Amygdala (tissue), 56 donors: Measurements from ENCODE around the gene FUT6.
"Not testable (repeated sequence)": the region's sequence is repeated elsewhere in the genome, so short reads cannot be mapped to it uniquely, and the experiment has no call there.

Source experiments
- DNase-seq, 56 donors: peaks; one replicate each; lab custom pipeline; 2025; lab: John Stamatoyannopoulos, UW

The FUT6 gene, protein sequence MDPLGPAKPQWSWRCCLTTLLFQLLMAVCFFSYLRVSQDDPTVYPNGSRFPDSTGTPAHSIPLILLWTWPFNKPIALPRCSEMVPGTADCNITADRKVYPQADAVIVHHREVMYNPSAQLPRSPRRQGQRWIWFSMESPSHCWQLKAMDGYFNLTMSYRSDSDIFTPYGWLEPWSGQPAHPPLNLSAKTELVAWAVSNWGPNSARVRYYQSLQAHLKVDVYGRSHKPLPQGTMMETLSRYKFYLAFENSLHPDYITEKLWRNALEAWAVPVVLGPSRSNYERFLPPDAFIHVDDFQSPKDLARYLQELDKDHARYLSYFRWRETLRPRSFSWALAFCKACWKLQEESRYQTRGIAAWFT

DNA sequence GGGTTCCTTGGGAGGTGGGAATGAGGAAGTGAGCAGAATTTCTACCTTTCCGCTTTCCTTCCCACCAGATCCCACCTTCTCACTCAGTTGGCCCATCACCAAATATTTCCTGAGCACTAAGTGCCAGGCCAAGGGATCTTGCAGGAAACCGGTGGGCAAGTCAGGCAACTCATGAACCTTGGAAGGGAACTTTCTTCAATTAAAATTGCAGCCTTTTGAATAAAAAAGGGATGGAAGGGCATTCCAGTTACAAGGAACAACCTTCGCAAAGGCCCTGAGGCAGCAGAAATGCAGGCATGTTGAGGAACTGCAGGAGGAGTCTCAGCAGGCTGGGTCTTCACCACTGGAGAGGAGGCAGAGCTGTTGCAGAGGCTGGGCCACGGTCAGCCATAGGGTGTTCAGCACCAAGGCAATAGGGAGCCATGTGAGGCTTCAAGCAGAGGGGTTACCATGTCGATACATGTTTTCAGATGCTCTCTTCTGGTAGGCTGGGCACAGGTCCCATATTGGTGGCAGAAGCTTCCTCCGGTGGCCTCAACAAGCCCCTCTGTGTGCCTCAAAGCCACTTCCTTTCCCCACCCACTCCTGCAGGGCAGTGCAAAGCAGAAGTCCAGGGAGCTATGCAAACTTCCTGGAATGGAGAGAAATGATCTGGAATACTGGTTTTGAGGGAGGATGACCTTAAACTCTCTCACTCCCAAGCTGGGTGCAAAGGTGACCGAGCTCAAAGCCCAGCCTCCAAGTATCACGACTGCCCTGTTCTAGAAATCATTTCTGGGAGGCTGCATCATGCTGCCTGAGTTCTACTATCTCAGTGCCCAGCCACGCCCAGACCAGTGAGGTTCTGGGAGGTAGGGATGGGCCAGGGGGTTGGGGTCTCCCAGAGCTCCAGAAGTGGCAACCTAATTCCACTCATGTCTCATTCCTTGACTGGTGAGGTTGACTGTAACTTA, at the start of gene FUT6:
Gene FUT6, minus strand, starts transcription at position 638 of the 953 bp plus-strand sequence. CDS start 7,135 bp downstream, outside the sequence.
- no peak for DNase-seq

DNA sequence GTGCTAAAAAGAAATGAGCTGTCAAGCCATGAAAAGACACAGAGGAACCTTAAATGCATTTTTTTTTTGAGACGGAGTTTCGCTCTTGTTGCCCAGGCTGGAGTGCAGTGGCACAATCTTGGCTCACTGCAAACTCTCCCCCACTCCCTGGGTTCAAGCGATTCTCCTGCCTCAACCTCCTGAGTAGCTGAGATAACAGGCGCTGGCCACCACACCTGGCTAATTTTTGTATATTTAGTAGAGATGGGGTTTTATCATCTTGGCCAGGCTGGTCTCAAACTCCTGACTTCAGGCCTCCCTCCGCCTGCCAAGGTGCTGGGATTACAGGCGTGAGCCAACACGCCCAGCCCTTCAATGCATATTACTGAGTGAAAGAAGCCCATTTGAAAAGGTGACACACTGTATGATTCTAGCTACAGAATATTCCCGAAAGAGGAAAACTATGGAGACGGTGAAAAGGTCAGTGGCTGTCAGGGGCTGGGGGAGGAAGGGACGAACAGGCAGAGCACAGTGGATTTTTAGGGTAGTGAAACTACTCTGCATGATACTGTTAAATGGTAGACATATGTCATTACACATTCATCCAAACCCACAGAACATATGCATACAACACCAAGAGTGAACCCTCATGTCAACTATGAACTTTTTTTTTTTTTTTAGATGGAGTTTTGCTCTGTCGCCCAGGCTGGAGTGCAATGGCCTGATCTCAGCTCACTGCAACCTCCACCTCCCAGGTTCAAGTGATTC, 44.7 kb upstream of the FUT6 start:
- not testable (repeated sequence) for DNase-seq

DNA sequence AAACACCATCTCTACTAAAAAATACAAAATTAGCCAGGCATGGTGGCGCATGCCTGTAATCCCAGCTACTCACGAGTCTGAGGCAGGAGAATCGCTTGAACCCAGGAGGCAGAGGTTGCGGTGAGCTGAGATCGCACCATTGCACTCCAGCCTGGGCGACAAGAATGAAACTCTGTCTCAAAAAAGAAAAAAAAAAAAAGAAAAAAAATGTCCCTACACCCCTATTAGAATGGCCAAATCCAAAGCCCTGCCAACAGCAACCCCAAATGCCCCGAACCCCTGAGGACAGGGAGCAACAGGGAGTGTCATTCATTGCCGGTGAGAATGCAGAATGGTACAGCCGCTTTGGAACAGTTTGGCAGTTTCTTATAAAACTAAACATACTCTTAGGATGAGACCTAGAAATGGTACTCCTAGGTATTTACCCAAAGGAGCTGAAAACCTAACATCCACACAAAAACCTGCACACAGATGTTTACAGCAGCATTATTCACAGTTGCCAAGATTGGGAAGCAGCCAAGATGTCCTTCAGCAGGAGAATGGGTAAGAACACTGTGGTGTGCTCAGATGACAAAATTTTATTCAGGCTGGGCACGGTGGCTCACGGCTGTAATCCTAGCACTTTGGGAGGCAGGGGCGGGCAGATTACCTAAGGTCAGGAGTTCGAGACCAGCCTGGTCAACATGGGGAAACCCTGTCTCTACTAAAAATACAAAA, 43.8 kb upstream of the FUT6 start:
- DNase-seq, result not testable (repeated sequence)

DNA sequence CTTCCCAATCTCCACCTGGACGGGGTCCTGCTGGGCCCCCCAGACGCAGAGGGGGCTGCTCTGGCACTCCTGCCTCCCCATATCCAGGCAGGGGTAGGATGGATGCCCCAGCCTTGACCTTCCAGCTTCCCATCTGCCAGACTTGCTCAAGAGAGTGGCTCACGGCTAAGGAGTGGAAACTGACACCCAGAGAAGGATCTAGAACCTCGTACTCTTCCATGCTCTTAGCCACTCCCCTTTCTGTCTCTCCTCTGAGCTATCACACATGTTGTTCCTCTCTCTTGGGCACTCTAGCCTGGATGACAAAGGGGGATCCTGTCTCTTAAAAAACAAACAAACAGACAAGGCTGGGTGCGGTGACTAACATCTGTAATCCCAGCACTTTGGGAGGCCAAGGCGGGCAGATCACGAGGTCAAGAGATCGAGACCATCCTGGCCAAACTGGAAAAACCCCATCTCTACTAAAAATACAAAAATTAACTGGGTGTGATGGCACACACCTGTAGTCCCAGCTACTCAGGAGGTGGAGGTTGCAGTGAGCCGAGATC, 43.0 kb upstream of the FUT6 start:
- no peak for DNase-seq

DNA sequence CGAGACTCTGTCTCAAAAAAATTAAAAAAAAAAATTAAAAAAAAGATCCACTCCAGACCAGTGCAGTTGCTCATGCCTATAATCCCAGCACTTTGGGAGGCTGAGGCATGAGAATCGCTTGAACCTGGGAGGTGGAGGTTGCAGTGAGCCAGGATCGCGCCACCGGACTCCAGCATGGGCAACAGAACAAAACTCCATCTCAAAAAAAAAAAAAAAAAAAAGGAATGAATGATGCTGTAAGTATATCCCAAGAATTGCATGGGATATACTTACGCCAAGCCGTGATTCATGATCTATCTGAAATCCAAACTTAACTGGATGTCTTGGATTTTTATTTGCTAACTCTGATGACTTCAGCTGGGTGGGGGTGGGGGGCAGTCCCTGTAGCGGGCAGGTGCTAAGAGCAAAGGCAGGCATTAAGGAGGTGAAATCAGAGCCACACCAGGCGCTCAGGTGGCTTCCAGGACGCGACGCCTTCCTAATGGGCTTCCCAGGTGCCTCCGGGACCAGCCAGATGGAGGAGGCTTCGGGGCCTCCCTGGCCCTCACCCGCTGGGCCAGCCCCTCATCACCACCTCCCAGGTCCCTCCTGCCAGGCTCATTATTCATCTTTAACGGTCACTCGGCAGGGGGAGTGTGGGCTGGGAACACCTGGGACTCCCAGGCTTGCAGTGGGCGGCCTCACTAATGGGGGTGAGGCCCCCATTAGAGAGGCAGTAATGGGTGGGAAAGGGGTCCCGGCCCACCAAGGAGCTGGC, 42.2 kb upstream of the FUT6 start:
- no peak for DNase-seq

DNA sequence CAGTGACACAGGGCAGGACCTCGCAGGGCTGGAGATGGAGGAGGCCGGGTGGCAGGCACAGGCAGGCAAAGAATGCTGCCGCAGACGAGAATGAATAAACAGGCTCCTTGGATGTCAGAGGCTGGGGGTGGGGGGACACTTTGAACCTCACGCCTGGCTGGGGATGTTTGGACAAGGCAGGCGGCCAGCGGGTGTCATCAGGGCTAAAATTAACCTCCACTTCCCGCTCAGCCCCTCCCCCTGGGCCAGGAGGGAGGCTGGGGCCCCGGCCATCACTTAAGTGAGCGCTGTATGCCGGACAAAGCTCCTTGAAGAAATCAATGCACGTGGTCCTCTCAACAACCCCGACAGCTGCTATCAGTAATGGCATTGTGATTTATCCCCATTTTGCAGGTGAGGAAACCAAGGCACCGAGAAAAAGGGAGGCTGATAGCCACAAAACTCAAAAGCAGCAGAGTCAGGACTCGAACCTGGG, 41.1 kb upstream of the FUT6 start:
- DNase-seq, result peak in 7 of 56 donors; percentile 8 to 26 (median 12)

DNA sequence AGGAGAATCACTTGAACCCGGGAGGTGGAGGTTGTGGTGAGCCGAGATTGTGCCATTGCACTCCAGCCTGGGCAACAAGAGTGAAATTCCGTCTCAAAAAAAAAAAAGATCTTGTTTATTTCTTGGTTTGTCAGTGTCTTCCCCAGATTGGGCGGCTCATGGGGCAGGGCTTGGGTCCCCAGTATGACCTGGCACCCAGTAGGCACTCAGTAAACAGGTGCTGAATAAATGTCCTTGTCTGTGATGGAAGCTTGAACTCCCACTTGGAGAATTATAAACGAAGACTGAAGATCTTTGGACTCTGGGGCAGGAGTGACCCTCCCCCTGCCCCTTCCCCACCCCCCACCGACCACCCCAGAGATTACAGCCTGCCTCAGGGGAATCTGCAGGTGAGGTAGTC, 40.7 kb upstream of the FUT6 start:
- DNase-seq, result no peak

DNA sequence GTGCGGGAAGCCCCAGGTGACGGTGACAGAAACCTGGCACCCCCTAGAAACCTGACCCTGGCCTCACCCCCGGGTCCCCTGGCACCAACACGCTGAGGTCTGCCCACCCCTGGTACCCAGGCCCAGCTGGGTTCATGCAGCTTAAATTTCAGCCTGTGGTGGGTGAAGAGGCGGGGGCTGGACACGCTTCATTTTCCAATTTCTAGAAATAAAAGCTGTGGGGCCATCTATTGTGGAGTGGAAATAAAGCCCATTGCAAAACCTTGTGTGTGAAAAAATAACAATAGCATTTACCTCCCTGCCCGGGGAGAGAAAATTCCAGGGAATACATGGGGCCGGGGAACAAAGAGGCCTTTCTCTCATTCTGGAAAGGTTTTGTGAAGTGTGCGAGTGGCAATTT, 38.4 kb upstream of the FUT6 start:
- no peak for DNase-seq

DNA sequence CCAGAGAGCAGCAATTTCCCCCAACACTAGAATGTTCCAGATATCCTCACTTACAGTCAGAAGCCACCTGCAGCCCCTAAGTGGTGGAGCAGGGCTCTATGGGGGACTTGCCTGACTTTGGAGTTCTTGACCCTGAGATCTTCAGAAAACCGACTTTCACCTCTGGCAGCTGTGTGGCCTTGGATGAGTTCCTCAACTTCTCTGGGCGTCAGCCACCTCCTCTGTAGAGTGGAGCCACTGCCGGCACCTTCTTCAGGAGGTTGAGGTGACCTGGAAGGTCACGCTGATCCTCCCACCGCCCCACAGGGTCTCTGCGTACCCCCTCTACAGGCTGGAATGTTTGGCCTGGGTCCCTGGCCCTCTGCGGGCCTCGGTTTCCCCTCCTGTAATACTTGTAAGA, 37.9 kb upstream of the FUT6 start:
- no peak for DNase-seq

DNA sequence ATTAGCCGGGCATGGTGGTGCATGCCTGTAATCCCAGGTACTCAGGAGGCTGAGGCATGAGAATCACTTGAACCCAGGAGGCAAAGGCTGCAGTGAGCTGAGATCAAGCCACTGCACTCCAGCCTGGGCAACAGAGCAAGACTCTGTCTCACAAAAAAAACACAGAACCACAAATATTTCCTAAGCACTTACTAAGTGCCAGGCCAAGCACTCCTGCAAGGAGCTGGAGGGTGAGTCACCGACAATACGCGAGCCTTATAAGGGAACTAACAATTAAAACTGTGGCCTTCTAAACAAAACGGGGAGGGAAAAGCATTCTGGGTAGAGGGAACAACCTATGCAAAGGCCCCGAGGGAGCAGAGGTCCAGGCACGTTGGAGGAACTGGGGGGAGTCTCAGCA, 35.0 kb upstream of the FUT6 start:
- not testable (repeated sequence) for DNase-seq

DNA sequence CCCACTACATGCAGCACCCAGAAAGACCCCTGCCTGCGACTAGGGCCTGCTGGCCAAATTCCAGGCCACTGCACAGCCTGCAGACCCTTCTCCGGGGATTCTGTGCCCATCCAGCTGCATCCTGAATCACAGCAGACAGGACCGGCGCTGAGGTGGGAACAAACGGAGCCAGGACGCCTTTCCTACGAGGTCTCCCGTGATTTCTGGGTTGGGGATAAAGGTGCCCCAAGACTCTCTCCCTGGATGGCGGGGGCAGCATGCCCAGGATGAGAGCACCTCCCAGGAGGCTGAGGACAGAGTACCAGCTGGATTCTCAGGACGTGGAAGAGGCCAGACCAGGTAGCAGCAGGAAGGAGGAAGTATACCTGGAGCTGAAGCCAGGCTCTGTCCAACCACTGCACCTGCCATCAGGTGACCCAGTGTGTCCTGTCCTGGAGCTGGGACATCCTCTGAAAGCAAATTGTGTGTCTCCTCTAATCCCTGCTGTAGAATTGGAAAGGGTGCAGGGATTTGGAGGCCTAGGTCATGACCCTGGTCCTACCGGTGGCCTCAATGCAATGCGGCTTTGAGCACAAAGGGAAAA, 34.2 kb upstream of the FUT6 start:
- no peak for DNase-seq

DNA sequence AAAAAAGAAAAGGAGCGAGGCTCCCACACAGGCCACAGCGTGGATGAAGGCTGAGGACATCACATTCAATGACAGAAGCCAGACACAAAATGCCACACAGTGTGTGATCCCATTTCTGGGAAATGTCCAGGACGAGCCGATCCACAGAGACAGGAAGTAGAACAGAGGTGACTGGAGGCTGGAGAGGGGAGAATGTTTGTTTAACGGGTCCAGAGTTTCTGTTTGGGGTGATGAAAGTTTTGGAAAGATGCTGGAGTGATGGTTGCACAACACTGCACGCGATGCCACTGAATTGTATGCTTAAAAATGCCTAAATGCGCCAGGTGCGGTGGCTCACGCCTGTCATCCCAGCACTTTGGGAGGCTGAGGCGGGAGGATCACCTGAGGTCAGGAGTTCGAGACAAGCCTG, 31.5 kb upstream of the FUT6 start:
- no peak for DNase-seq

DNA sequence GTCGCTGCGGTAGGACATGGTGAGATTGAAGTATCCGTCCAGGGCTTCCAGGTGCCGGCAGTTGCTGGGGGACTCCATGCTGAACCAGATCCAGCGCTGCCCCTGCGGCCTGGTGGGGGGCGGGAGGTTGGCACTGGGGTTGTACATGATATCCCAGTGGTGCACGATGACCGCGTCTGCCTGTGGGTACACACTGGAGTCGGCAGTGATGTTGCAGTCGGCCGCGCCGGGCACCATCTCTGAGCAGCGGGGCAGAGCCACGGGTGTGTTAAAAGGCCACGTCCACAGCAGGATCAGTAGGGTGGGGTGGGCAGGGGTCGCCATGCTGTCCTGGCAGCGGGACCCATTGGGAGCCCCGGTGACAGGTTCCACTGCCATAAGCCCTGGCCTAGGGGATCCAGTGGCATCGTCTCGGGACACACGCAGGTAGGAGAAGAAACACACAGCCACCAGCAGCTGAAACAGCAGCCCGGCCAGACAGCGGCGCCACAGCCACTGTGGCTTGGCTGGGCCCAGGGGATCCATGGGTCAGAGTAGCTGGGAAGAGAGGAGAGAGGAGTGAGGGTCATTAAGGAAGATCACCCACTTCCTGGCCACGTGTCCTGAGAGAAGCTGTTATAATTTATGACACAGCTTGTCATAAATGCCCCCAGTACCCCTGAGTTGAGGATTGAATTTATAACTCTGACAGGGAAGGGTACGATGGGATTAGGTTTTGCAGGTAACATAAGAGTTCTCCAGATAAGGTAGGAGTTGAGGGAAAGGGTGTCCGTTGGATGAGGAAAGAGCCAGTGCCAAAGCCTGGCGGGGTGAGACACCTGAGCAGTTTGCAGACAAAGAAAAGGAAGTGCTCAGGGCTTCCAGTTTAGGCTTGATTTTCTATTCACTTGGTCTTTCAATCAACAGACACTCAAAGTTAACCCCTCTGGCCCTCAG, 28.0 kb upstream of the FUT6 start:
- DNase-seq, result no peak

DNA sequence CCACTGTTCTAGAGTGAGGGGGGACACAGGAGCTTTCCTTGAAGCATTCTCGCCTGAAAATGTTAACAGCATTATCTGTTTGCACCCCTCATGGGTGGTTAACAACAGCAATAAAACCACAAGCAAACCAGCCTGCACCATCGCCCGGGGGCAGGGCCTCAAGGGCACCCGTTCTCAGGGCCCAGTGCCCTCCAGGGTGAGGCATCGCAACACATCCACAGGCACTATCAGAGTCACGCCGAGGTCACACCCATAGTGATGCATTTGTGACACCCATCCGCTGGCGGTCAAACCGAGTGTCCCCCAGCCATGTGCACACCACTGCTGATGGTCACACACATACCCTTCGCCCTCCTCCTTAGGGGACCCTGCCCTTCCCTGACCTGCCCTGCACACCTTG, 26.3 kb upstream of the FUT6 start:
- no peak for DNase-seq

DNA sequence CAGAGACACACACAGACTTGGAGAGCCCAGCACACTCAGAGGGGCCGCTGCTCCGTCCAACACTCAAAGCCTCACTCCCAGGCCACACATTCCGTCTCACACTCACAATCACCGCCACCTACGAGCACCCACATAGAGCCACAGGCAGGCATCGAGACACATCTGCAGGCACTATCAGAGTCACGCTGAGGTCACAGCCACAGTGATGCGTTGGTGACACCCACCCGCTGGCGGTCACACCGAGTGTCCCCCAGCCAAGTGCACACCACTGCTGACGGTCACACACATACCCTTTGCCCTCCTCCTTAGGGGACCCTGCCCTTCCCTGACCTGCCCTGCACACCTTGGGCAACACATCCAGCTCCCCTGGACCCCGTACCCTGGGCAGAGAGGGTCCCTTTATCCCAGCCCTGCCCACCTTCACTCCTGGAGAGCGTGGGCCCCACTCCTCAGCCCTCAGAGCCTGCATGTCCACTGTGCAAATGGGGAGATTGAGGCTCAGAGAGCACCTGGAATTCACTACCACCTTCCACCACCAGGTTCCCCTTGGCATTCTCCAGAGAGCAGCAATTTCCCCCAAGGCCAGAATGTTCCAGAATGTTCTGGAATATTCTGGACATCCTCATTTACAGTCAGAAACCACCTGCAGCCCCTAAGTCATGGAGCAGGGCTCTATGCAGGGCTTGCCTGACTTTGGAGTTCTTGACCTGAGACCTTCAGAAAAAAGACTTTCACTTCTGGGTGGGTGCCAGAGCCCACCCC, 25.4 kb upstream of the FUT6 start:
- no peak for DNase-seq

DNA sequence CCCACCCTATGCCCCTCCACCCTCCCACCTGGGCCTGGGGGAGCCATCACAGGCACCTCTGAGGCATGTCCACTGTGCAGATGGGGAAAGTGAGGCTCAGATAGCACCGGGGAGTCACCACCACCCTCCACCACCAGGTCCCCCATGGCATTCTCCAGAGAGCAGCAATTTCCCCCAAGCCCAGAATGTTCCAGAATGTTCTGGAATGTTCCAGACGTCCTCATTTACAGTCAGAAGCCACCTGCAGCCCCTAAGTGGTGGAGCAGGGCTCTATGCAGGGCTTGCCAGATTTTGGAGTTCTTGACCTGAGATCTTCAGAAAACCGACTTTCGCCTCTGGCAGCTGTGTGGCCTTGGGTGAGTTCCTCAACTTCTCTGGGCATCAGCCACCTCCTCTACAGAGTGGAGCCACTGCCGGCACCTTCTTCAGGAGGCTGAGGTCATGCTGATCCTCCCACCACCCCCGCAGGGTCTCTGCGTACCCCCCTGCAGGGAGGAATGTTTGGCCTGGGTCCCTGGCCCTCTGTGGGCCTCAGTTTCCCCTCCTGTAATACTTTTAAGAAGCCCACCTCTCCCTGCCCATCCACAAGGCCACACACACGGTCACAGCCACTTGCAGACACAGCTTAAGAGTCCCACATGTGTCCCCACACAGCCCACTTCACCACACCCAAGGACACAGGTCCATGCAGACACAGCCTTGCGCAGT, 24.7 kb upstream of the FUT6 start:
- peak in 2 of 56 donors; percentile 5 to 10 for DNase-seq
